Neutrophil (primary cell): ENCODE data around the gene TUBB4A.

Experiments used
- H3K27ac ChIP-seq: fragments of 200-600 bp; sonication (generic); 2 replicates; pipeline ENCODE4 v1.5.1; 2016; ENCODE audit warnings: mild to moderate bottlenecking, moderate library complexity
- H3K27me3 ChIP-seq: fragments of 200-600 bp; sonication (generic); 2 replicates; pipeline ENCODE4 v1.6.0; 2016; ENCODE audit warnings: mild to moderate bottlenecking
- H3K36me3 ChIP-seq: fragments of 200-600 bp; sonication (generic); 2 replicates; pipeline ENCODE4 v1.5.1; 2017
- H3K4me1 ChIP-seq, 2 experiments: fragments of 200-600 bp in 1 of 2; sonication (generic) in 1 of 2; 1 replicate in 1 of 2; 2 replicates in 1 of 2; pipeline versions ENCODE4 v1.5.1 to v1.6.1; 2013 to 2016; ENCODE audit warnings: low read depth in 1 of 2, low read length in 1 of 2, mild to moderate bottlenecking in 1 of 2, moderate library complexity in 1 of 2; ENCODE audit not compliant: control insufficient read depth in 1 of 2, insufficient read depth in 1 of 2
- H3K4me3 ChIP-seq, 2 experiments: fragments of 200-600 bp in 1 of 2; sonication (generic) in 1 of 2; 1 replicate in 1 of 2; 2 replicates in 1 of 2; pipeline ENCODE4 v1.5.1; 2013 to 2016; ENCODE audit warnings: low read depth in 1 of 2, low read length in 1 of 2, mild to moderate bottlenecking in 1 of 2, moderate library complexity in 1 of 2
- H3K9me3 ChIP-seq: fragments of 200-600 bp; sonication (generic); 2 replicates; pipeline ENCODE4 v1.5.1; 2016
- TF ChIP-seq, protein P1 (sequence below): fragments of 200-600 bp; sonication (generic); IDR thresholded peaks from 2 replicates; pipeline ENCODE4 v1.5.1; 2016; ENCODE audit warnings: antibody characterized with exemption

The TUBB4A gene

GRCh38 chr19:6532244-6532999 is 30.3 kb upstream of the TUBB4A start:
- H3K9me3 ChIP-seq: no peaks in the 10 kb centered on the region
- no peak overlapping the region for H3K4me3 ChIP-seq
- peaks cover 10 to 17% of the 10 kb centered on the region in 2 experiments for H3K4me1 ChIP-seq
- H3K27me3 ChIP-seq: peaks cover 69% of the 10 kb centered on the region
- TF ChIP-seq, protein P1, sequence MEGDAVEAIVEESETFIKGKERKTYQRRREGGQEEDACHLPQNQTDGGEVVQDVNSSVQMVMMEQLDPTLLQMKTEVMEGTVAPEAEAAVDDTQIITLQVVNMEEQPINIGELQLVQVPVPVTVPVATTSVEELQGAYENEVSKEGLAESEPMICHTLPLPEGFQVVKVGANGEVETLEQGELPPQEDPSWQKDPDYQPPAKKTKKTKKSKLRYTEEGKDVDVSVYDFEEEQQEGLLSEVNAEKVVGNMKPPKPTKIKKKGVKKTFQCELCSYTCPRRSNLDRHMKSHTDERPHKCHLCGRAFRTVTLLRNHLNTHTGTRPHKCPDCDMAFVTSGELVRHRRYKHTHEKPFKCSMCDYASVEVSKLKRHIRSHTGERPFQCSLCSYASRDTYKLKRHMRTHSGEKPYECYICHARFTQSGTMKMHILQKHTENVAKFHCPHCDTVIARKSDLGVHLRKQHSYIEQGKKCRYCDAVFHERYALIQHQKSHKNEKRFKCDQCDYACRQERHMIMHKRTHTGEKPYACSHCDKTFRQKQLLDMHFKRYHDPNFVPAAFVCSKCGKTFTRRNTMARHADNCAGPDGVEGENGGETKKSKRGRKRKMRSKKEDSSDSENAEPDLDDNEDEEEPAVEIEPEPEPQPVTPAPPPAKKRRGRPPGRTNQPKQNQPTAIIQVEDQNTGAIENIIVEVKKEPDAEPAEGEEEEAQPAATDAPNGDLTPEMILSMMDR: no peak
- H3K27ac ChIP-seq: no peak overlapping the region
- no peaks in the 10 kb centered on the region for H3K36me3 ChIP-seq

DNA sequence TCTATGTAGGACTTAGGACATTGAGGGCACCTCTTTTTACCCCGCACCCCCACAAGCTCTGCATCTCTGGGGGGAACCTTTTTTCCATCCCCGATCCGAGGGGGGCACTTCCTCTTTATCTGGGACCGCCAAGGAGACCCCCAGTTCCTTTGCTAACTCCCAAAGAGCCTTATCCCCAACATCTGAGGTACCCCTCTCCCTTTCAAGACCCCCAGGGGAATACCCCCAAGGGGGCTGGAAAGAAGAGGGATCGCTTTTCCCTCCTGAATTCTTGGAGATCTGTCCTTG is 29.8 kb upstream of the TUBB4A start:
- H3K36me3 ChIP-seq: no peaks in the 10 kb centered on the region
- TF ChIP-seq, protein P1: no peak
- no peak overlapping the region for H3K27ac ChIP-seq
- peaks cover 69% of the 10 kb centered on the region for H3K27me3 ChIP-seq
- no peak overlapping the region for H3K4me3 ChIP-seq
- peaks cover 10 to 17% of the 10 kb centered on the region in 2 experiments for H3K4me1 ChIP-seq
- no peaks in the 10 kb centered on the region for H3K9me3 ChIP-seq

DNA sequence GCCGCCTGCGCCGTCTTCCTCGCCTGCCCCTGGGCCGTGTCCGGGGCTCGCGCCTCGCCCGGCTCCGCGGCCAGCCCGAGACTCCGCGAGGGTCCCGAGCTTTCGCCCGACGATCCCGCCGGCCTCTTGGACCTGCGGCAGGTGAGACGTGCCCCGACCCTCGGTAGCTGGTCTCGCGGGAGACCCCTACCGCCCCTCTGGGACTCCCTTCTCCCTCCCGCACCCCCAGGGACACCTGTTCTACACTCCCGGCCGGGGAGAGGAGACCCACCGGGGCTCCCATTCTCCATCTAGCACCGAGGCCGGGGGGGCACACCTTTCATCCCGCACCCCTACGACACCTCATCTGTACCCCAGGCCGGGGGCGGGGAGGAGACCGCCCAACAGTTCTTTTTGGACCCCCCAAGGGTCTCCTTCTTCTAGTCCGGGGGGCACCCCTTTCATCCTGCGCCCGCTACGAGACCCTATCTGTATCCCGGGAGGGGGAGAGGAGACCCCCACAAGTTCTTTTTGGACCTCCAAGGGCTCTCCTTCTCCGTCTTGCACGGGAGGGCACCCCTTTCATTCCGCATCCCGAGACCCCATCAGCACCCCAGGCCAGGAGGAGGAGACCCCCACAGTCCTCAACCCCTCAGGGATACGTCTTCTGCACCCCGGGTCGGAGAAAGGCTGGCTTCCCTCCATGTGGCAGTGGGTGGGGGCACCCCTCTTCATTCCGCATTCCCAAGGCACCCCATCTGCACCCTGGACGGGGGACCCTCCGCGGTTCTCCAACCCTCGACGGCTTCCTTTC is 29.2 kb upstream of the TUBB4A start:
- Histone ChIP-seq H3K9me3 (no peaks in the 10 kb centered on the region), H3K27ac (no peak overlapping the region), H3K36me3 (no peaks in the 10 kb centered on the region), H3K4me3 (peak overlapping the region; percentile 37 to 41), H3K27me3 (peaks cover 69% of the 10 kb centered on the region), H3K4me1 (peaks cover 10 to 16% of the 10 kb centered on the region in 2 experiments)
- TF ChIP-seq, protein P1: no peak

GRCh38 chr19:6530386-6531162 is 28.5 kb upstream of the TUBB4A start, which contains the start of gene TNFSF9:
Gene TNFSF9 (plus strand): TSS chr19:6531026. CDS start chr19:6531037, 11 bp downstream.
- TF ChIP-seq, protein P1: no peak
- no peak within 1 kb of the TSS for H3K27ac ChIP-seq

DNA sequence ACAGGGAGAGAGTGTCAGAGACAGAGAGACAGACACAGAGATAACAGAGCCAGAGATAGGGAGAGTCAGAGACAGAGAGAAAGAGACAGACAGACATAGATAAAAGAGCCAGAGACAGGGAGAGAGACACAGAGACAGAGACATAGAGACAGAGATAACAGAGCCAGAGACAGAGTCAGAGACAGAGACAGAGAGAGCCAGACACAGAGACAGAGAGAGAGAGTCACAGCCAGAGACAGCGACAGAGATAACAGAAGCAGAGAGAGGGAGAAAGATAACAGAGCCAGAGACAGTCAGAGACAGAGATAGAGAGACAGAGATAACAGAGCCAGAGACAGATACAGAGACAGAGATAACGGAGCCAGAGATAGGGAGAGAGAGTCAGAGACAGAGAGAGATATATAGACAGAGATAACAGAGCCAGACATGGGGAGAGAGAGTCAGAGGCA is 27.9 kb upstream of the TUBB4A start:
- Histone ChIP-seq H3K27ac (no peak overlapping the region), H3K36me3 (no peaks in the 10 kb centered on the region), H3K4me3 (no peak overlapping the region), H3K9me3 (no peaks in the 10 kb centered on the region), H3K4me1 (peaks cover 10 to 12% of the 10 kb centered on the region in 2 experiments), H3K27me3 (peaks cover 69% of the 10 kb centered on the region)
- TF ChIP-seq, protein P1: no peak

More at GRCh38 chr19:6530386-6531162, 28.5 kb upstream of the TUBB4A start, which contains the start of gene TNFSF9:
- Histone ChIP-seq H3K36me3 (no peaks in the 10 kb centered on the region), H3K4me3 (peak within 1 kb of the TSS; percentile 37 to 41), H3K27me3 (peaks cover 69% of the 10 kb centered on the region), H3K4me1 (peaks cover 10 to 12% of the 10 kb centered on the region in 2 experiments), H3K9me3 (no peaks in the 10 kb centered on the region)
